GM10248 (cell line): ENCODE data around the gene PRKAR1A.
A peak's percentile ranks its signal among the peaks of the same experiment; 100 is the strongest.

Source experiments
- CTCF ChIA-PET: fragments of 300-600 bp; sonication (Branson Sonifier 250); formaldehyde crosslinking; extraction: SDS; loops from one replicate; lab custom pipeline; 2021; ENCODE audit warnings: antibody characterized with exemption; lab: Yijun Ruan, JAX
- POLR2A ChIA-PET: fragments of 350-650 bp; sonication (Branson Sonifier 250); formaldehyde crosslinking; extraction: SDS; loops from one replicate; lab custom pipeline; 2020; ENCODE audit warnings: antibody characterized with exemption; lab: Yijun Ruan, JAX
- DNase-seq: peaks from one replicate; pipeline ENCODE4 v3.0.0; 2012; ENCODE audit errors: extremely low spot score
- TF ChIP-seq, protein P1 (sequence below): IDR thresholded peaks from 2 replicates; pipeline ENCODE4 v1.5.1; 2012; ENCODE audit warnings: mild to moderate bottlenecking, low read depth; ENCODE audit errors: extremely low read depth, missing control alignments, control extremely low read depth

PRKAR1A gene

DNA sequence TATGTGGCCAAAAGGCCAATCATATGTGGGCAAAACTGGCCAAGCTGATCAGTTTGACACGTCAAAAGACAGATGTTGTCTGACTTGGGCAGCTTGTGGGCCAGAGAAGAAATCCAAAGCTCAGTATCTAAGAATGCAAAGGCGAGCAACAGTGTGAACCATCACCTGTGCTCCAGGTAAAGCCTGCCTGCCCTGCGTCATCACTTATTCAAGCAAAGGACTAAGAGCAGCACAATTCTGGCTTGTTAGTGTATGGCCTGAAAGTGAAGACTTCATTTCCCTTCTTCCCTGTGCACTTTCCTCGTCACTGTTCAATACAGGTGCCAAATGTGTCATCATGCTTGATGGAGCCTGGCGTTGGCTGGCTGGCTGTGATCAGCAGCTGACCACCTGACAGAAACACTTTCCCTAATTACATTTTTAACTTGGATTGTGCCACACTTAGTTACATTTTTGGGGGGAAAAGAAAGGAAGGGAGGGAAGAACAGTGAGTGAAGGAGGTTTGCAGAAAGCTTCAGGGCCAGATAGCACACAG, 84.2 kb downstream of the PRKAR1A start:
- TF ChIP-seq, protein P1, sequence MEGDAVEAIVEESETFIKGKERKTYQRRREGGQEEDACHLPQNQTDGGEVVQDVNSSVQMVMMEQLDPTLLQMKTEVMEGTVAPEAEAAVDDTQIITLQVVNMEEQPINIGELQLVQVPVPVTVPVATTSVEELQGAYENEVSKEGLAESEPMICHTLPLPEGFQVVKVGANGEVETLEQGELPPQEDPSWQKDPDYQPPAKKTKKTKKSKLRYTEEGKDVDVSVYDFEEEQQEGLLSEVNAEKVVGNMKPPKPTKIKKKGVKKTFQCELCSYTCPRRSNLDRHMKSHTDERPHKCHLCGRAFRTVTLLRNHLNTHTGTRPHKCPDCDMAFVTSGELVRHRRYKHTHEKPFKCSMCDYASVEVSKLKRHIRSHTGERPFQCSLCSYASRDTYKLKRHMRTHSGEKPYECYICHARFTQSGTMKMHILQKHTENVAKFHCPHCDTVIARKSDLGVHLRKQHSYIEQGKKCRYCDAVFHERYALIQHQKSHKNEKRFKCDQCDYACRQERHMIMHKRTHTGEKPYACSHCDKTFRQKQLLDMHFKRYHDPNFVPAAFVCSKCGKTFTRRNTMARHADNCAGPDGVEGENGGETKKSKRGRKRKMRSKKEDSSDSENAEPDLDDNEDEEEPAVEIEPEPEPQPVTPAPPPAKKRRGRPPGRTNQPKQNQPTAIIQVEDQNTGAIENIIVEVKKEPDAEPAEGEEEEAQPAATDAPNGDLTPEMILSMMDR, result no peak
- ChIA-PET CTCF (interaction anchor here (2.2 kb wide), 1 partner anchor 17 kb away, joined by 6 read pairs; no protein-coding TSS in a partner anchor), POLR2A (no interaction called here)
- no peak for DNase-seq

GRCh38 chr17:68598074-68598473, 85.8 kb downstream of the PRKAR1A start:
- CTCF ChIA-PET, result no interaction called here

DNA sequence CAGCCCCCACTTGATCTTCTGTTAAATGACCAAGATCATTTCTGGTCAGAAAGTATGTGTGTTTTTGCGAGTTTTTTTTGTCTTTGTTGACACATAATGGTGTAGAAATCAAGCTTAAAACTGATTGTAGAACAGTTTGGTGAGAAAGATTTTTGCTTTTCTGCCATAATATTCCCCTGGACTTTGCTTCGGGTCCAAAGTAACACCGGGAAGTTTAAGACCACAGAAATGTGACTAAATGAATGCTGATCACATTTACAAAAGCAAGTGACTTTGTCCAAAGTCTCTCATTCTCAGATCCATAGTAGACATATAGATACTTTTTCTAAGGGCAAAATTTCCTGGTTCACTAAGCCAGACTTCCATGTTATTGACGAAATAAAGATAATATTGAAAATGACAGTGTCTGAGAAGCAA, 86.3 kb downstream of the PRKAR1A start:
- ChIA-PET CTCF (no interaction called here), POLR2A (no interaction called here)
- TF ChIP-seq, protein P1, result no peak
- DNase-seq, result no peak

More at GRCh38 chr17:68598074-68598473, 85.8 kb downstream of the PRKAR1A start:
- POLR2A ChIA-PET, result no interaction called here
- DNase-seq, result no peak
- TF ChIP-seq, protein P1, result no peak

- ChIA-PET POLR2A (no interaction called here), CTCF (no interaction called here)
- TF ChIP-seq, protein P1, result no peak
- no peak for DNase-seq
These were observed 86.9 kb downstream of the PRKAR1A start for GRCh38 chr17:68599091-68599490.

- ChIA-PET CTCF (interaction anchor here (1.3 kb wide), 1 partner anchor 14 kb away, joined by 4 read pairs; no protein-coding TSS in a partner anchor), POLR2A (no interaction called here)
- TF ChIP-seq, protein P1, result no peak
- DNase-seq, result no peak
These were observed 87.4 kb downstream of the PRKAR1A start for GRCh38 chr17:68599552-68600066.

DNA sequence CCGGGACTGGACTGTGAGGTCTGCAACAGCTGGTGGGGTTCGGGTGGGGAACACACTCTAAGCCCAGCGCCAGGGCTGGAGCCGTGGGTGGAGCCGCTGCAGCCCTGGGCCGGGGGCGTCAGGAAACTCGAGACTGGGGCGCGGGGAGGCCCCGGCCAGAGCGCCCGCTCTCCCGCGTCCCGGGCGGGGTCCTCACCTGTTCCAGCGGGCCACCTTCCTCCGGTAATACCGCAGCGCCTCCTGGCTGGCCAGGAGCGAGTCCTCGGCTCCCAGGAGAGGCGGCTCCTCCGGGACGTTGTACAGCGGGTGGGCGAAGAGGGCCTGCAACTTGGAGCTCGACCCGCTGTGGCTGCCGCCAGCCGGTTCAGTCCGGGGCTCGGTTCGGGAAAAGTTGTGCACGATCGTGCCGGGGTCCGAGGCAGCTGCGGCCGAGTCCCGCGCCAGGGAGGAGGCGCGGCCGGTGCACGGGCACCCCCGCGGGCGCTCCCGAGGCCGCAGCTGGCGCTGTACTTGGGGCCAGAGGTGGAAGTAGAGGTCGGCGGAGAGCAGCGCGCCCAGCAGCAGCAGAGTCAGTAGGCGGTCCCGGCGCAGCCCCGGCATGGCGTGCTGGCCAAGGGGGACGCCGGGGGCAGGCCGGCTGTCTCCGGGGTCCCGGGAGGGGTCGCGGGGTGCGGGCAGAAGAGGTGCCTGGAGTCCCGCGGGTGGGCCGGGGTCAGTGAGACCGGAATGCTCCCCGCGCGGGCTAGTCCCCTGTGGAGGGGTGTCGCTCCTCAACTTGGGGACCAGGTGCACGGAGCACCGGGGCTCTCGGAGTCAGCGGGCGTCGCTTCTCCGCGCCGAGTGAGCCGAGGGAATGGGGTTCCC, 88.1 kb downstream of the PRKAR1A start:
- TF ChIP-seq, protein P1, result peak; percentile 7
- ChIA-PET POLR2A (no interaction called here), CTCF (interaction anchor here (1.3 kb wide), 1 partner anchor 13 kb away, joined by 4 read pairs; no protein-coding TSS in a partner anchor)
- no peak for DNase-seq
